Umbilical cord (tissue), 2 donors: Measurements from ENCODE around the gene DOCK9. TPM values are rescaled to one million over a fixed set of nuclear protein-coding genes. Genes with fewer than 3 reads are reported as not detected.

ENCODE experiments used
- DNase-seq: peaks from one replicate; pipeline ENCODE4 v3.0.0-alpha.2; 2015; ENCODE audit warnings: low spot score
- total RNA-seq: library from RNA; depleted of rRNA; stranded (reverse); fragments of >200 nt; gene quantifications from one replicate; pipeline ENCODE4 v1.2.3, GENCODE V29; 2014; ENCODE audit warnings: low replicate concordance; ENCODE audit not compliant: insufficient read depth

Gene DOCK9
- total RNA-seq, 1 donor from 2014 or later = 37.8 TPM

- DNase-seq = peak; percentile 55
Measured at GRCh38 chr13:98998831-98999638, 21.2 kb upstream of the DOCK9 start.

GRCh38 chr13:98997738-98998641 lies 20.1 kb upstream of the DOCK9 start:
- DNase-seq = peak; percentile 88

GRCh38 chr13:98997011-98997730 lies 19.3 kb upstream of the DOCK9 start:
- DNase-seq = no peak

GRCh38 chr13:98996046-98996445 lies 18.2 kb upstream of the DOCK9 start:
- DNase-seq = no peak

GRCh38 chr13:98994896-98995295 lies 17.0 kb upstream of the DOCK9 start:
- no peak for DNase-seq

- no peak for DNase-seq
Measured at GRCh38 chr13:98994080-98994479, 16.2 kb upstream of the DOCK9 start.

GRCh38 chr13:98992355-98992754 lies 14.5 kb upstream of the DOCK9 start:
- no peak for DNase-seq

GRCh38 chr13:98990701-98991100 lies 12.8 kb upstream of the DOCK9 start:
- no peak for DNase-seq

- DNase-seq = no peak
Measured at GRCh38 chr13:98989469-98990235, 11.8 kb upstream of the DOCK9 start.

- DNase-seq = no peak
Measured at GRCh38 chr13:98988780-98989179, 10.9 kb upstream of the DOCK9 start.

GRCh38 chr13:98988277-98988676 lies 10.4 kb upstream of the DOCK9 start:
- no peak for DNase-seq

- no peak for DNase-seq
Measured at GRCh38 chr13:98987275-98987674, 9.4 kb upstream of the DOCK9 start.

GRCh38 chr13:98986226-98986846 lies 8.5 kb upstream of the DOCK9 start:
- no peak for DNase-seq

- no peak for DNase-seq
Measured at GRCh38 chr13:98985591-98985990, 7.7 kb upstream of the DOCK9 start.

- no peak for DNase-seq
Measured at GRCh38 chr13:98984983-98985382, 7.1 kb upstream of the DOCK9 start.

- no peak for DNase-seq
Measured at GRCh38 chr13:98984118-98984517, 6.3 kb upstream of the DOCK9 start.

GRCh38 chr13:98983182-98983581 lies 5.3 kb upstream of the DOCK9 start:
- no peak for DNase-seq

GRCh38 chr13:98981369-98982080 lies 3.7 kb upstream of the DOCK9 start:
- DNase-seq = no peak

GRCh38 chr13:98979012-98979660 lies 1.3 kb upstream of the DOCK9 start:
- DNase-seq = no peak

- DNase-seq = no peak
Measured at GRCh38 chr13:98978280-98978679, 416 bp upstream of the DOCK9 start.
